Kidney glomerular epithelial cell (primary cell): ENCODE data around the gene KANSL1L.
"Not testable (repeated sequence)": the region's sequence is repeated elsewhere in the genome, so short reads cannot be mapped to it uniquely, and the experiment has no call there.

Experiments
- DNase-seq: peaks from one replicate; lab custom pipeline; 2025; lab: John Stamatoyannopoulos, UW

Gene KANSL1L

GRCh38 chr2:210171309-210172218 lies at the start of gene KANSL1L:
Gene KANSL1L (minus strand): TSS chr2:210171409. CDS start chr2:210154582, 16,827 bp downstream.
- DNase-seq = peak; percentile 81

DNA sequence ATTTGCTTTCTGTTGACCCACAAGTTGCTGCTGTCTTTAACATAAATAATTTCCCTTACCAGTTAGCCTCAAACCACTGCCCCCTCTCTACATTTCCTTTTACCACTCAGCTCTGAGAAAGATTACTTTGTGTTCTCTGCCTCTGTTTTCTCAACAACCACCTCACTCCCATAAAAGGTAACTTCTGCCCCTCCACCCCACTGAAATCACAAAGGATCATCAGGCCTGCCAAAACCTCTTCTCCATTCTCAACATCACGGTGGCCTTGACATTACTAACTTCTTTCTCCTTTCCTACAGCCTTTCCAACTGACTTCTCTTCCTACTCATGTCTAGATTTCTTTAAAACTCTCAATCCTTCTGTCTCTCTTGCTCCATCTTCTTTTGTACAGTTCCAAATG lies 43.9 kb upstream of the KANSL1L start:
- DNase-seq = no peak

DNA sequence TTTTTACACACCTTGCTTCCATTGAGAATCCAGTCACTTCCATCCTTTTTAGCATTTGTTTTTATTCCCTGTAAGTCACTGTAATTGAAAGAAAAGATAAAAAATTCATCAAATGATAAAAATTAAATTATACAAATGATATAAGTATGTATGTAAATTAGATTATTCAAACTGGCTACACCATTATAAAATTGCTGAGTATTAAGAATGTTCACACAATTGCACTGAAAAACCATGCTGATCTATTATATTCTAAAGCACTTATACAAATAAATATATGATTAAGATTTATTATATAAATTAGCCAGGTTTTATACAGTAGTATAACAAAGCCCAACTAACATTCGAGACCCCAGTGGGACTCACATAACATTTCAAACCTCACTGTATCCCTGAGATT lies 39.0 kb upstream of the KANSL1L start:
- DNase-seq = no peak

- DNase-seq = no peak
Observed at GRCh38 chr2:210207929-210208328, 36.7 kb upstream of the KANSL1L start.

- DNase-seq = no peak
Observed at GRCh38 chr2:210203558-210203957, 32.3 kb upstream of the KANSL1L start.

DNA sequence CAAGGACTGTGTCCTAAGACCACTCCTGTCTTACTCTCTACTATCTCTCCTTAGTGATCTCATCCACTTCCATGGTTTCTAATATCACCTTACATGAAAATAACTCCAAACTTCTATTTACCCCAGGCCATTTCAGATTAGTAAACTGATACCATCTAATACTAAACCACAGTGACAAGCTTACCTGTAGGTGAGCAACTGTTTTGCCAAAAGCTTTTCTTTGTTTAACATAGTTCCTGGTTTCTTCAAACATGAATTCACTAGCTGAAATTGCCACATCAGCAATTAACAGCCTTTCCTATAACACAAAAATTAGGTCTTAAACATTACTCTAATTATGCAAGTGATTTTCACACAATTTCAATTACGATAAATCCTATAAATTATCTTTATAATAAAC lies 31.9 kb upstream of the KANSL1L start:
- no peak for DNase-seq

DNA sequence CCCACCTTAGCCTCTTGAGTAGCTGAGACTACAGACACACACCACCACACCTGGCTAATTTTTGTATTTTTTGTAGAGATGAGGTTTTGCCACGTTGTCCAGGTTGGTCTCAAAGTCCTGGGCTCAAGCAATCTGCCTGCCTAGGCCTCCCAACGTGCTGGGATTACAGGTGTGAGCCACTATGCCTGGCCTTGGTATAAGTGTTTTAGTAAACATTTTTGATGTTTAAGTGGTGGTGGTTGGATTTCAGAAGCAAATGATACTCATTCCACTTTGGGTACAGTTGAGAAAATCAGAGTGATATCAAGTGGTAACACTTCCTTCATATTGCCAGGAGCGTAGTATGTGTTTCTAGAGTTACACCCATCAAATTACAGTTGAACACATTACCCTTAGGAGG lies 28.6 kb upstream of the KANSL1L start:
- DNase-seq = no peak

- peak; percentile 67 for DNase-seq
Observed at GRCh38 chr2:210199186-210199765, 28.1 kb upstream of the KANSL1L start.

DNA sequence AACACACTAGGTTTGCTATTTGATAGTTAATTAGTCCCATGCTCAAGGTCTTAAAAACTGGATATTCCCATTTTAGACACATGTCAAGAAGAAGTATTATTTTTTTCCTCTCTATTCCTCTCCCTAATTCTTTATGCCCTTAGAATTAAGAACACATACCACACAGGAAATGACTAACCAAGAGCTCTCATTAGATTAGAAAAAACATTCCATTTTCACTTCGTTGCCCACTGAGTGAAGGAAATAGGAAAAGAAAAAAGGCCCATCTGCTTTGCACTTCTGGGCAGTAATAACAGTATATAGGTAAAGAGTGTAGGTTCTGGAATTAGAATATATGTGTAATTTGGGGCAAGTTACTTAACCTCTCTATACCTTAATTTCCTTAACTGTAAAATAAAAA lies 27.1 kb upstream of the KANSL1L start:
- DNase-seq = peak; percentile 61

- DNase-seq = no peak
Observed at GRCh38 chr2:210197720-210198119, 26.5 kb upstream of the KANSL1L start.

DNA sequence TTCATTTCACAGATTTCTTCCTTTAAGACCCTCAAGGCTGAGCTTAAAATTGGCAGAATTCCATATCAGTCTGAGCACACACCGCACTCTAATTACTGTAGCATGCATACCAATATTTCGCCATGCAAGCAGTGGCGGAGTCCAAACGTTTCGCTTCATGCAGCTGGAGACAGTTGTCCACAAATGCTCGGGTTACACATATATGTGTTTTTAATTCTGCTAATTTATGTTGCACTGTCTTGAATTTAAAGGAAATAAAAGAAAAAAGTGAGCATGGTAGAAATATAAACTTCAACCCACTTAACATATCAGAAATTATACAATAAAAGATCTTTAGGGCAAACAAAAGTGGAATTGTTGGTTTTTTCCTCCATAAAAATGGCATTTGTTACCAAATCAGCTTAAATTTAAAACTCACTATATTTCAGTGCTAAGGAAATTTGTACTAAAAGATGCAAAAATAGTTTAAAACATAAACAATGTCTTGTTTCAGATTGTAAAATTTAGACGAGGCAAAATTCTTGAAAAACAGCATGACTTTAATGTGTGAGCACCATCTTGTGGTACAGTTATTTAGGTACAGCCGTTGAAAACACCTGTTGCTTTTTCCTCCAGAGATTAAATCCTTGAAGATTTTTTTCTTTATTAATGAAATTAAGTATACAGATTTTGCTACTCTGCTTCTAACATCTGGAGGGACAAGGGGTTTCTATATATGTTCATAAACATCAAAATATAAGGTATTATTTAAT lies 24.1 kb upstream of the KANSL1L start:
- peak; percentile 53 for DNase-seq

GRCh38 chr2:210190345-210190744 lies 19.1 kb upstream of the KANSL1L start:
- peak; percentile 41 for DNase-seq

DNA sequence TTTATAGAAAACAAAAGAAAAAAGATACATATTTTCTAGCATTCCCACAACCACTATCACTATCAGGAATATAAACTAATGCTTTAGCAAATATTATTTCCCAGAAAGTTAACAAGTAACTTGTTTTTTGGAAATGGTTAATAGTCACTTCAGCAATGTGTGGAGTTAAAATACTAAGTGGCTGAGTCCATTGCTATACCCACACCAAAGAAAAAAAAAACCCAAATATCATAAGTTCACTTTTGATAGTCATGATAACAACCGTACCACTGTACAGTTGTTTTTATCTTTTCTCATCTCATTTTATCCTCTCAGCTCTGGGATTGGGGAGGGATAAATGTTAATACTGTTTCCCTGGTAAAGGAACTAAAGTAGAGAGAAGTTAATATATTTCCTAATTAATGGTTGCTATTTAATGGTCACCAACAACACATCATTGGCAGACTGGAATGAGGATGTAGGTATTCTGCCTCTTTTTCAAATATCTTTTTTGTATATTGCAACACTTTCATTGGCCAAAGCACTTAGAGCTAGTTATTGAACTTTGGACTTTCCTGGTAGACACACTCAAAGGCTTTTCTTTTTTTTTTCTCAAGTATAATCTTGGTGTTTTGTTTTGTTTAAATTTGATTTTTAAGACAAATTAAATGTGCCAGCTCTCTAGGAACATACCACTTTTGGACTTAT lies 18.4 kb upstream of the KANSL1L start:
- DNase-seq = peak; percentile 58

GRCh38 chr2:210188755-210189154 lies 17.5 kb upstream of the KANSL1L start:
- DNase-seq = no peak

DNA sequence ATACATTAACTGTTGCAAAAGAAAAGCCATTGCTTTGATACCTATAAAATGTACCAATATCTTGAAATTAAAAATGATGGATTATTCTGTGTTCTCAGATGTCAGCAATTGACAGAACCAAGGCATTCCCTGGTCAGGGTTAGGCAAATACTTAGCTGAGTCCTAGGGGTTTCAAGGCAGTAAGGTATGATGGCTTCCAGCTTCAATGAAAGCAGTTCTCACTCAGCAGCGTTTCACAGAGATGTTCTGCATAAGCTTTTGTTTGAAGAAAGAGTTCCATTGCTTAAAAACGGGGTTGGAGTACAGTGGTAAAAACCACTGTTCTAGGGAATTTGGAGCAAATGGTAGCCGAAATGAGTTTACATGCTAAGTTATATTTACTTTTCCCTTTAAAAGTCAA lies 17.0 kb upstream of the KANSL1L start:
- DNase-seq = no peak

- DNase-seq = not testable (repeated sequence)
Observed at GRCh38 chr2:210183936-210184335, 12.7 kb upstream of the KANSL1L start.

GRCh38 chr2:210181606-210182088 lies 10.4 kb upstream of the KANSL1L start:
- not testable (repeated sequence) for DNase-seq

DNA sequence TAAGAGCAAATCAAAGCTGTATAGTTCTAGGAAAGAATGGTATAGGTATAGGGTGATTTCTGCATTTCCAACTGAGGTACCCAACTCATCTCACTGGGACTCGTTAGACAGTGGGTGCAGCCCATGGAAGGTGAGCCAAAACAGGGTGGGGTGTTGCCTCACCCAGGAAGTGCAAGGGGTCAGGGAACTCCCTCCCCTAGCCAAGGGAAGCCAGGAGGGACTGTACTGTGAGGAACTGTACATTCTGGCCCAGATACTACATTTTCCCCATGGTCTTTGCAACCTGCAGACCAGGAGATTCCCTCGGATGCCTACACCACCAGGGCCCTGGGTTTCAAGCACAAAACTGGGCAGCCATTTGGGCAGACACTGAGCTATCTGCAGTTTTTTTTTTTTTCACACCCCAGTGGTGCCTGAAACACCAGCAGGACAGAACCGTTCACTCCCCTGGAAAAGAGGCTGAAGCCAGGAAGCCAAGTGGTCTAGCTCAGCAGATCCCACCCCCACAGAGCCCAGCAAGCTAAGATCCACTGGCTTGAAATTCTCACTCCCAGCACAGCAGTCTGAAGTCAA lies 9.9 kb upstream of the KANSL1L start:
- DNase-seq = not testable (repeated sequence)

- DNase-seq = no peak
Observed at GRCh38 chr2:210180477-210180876, 9.3 kb upstream of the KANSL1L start.

DNA sequence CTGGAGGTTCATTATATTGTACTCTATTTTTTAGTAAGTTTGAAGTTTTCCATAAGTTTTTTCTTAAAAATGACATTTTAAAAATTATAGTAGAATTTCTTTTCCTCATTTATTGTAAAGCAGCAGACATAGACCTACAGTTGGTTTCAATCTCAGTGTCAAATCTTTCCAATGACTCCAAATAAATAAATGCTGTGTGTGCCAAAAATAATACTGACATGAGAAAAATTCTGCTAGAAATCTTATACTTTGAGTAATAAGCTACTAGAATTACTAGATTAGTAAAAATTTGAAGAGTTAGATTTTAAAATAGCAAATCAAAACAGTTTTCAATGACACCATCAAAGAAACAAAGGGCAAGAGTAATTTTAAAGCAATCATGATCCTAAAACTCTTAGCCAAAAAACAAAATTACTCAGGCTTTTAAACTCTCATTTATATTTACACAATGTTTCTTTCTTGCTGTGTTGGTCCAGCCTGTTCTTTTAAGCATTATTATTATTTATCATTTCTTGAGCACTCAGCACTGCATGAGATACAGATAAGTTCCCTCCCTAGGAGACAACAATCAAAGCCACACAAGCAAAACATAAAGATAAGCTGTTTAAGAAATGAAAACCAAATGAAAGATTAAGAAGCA lies 8.3 kb upstream of the KANSL1L start:
- no peak for DNase-seq

GRCh38 chr2:210177769-210178168 lies 6.6 kb upstream of the KANSL1L start:
- DNase-seq = no peak
